ENCODE results near the gene ST3GAL4. TPM values are rescaled to one million over a fixed set of nuclear protein-coding genes. Genes with fewer than 3 reads are reported as not detected.

The ST3GAL4 gene
- total RNA-seq, 1 experiment from 2014 or later = 13.1 TPM

- Histone ChIP-seq H4K20me1 (ENCODE audit: insufficient read depth) (no peaks in the 10 kb centered on the region), H3K36me3 (ENCODE audit: control insufficient read depth in 1 of 2, insufficient read depth in 2 of 2, low read length in 2 of 2) (no peaks in the 10 kb centered on the region), H3K9me3 (ENCODE audit: control insufficient read depth in 1 of 2, insufficient read depth in 1 of 2, low read depth in 1 of 2, low read length in 2 of 2) (no peaks in the 10 kb centered on the region), H2AFZ (ENCODE audit: low read depth, low read length, poor library complexity, severe bottlenecking) (no peak overlapping the region), H3K4me2 (ENCODE audit: low read length) (no peak overlapping the region), H3K4me1 (ENCODE audit: control insufficient read depth in 1 of 2, insufficient read depth in 2 of 2, low read length in 2 of 2) (no peaks in the 10 kb centered on the region), H3K27me3 (ENCODE audit: insufficient read depth, low read length) (no peaks in the 10 kb centered on the region), H3K27ac (ENCODE audit: low read depth, low read length) (no peak overlapping the region), H3K9ac (ENCODE audit: low read length) (no peak overlapping the region), H3K79me2 (ENCODE audit: insufficient read depth, low read length) (no peaks in the 10 kb centered on the region), H3K9me2 (ENCODE audit: insufficient read depth) (no peaks in the 10 kb centered on the region), H3K4me3 (replicated peaks in 1 of 2; ENCODE audit: low read depth in 1 of 2, low read length in 2 of 2) (no peak overlapping the region)
- ChIA-PET RAD21 (ENCODE audit: low non-redundant PET in 1 of 2, low total read pairs in 2 of 2, uncharacterized antibody in 2 of 2, unreplicated experiment in 2 of 2) (no interaction called here), POLR2A (no interaction called here), CTCF (no interaction called here)
- TF ChIP-seq ATF3 (IDR thresholded peaks at IDR 0.05) (no peak), SP1 (IDR thresholded peaks at IDR 0.05; ENCODE audit: low read depth) (no peak), FOSL1 (IDR thresholded peaks at IDR 0.05; ENCODE audit: low read depth) (no peak), ZFX (IDR thresholded peaks at IDR 0.05) (no peak), SRF (IDR thresholded peaks at IDR 0.05; ENCODE audit: low read depth) (no peak), TCF7L2 (IDR thresholded peaks at IDR 0.05; ENCODE audit: borderline replicate concordance, extremely low read depth, insufficient read depth, insufficient read length) (no peak), CBX3 (IDR thresholded peaks at IDR 0.05; ENCODE audit: low read depth) (no peak), EZH2phosphoT487 (IDR thresholded peaks at IDR 0.05; ENCODE audit: borderline replicate concordance) (no peak), MAX (IDR thresholded peaks at IDR 0.05) (no peak), ELF1 (IDR thresholded peaks at IDR 0.05; ENCODE audit: borderline replicate concordance, low read depth) (no peak), RAD21 (IDR thresholded peaks at IDR 0.05; ENCODE audit: low read depth) (no peak)
- no TSS peak for BruUV-seq (replicated peaks)
- intact Hi-C loops (cut with micrococcal nuclease) = no loop called here
- ATAC-seq (no peak), DNase-seq (ENCODE audit: low read depth, low spot score) (no peak)
Observed at GRCh38 chr11:126413843-126414405, 58.4 kb downstream of the ST3GAL4 start.

GRCh38 chr11:126414615-126415014 is 59.1 kb downstream of the ST3GAL4 start:
- Histone ChIP-seq H2AFZ (ENCODE audit: low read depth, low read length, poor library complexity, severe bottlenecking) (no peak overlapping the region), H3K9ac (ENCODE audit: low read length) (no peak overlapping the region), H3K36me3 (ENCODE audit: control insufficient read depth in 1 of 2, insufficient read depth in 2 of 2, low read length in 2 of 2) (no peaks in the 10 kb centered on the region), H3K4me3 (replicated peaks in 1 of 2; ENCODE audit: low read depth in 1 of 2, low read length in 2 of 2) (no peak overlapping the region), H3K27ac (ENCODE audit: low read depth, low read length) (no peak overlapping the region), H3K9me2 (ENCODE audit: insufficient read depth) (no peaks in the 10 kb centered on the region), H3K9me3 (ENCODE audit: control insufficient read depth in 1 of 2, insufficient read depth in 1 of 2, low read depth in 1 of 2, low read length in 2 of 2) (no peaks in the 10 kb centered on the region), H3K4me2 (ENCODE audit: low read length) (no peak overlapping the region), H3K79me2 (ENCODE audit: insufficient read depth, low read length) (no peaks in the 10 kb centered on the region), H4K20me1 (ENCODE audit: insufficient read depth) (no peaks in the 10 kb centered on the region), H3K27me3 (ENCODE audit: insufficient read depth, low read length) (no peaks in the 10 kb centered on the region), H3K4me1 (ENCODE audit: control insufficient read depth in 1 of 2, insufficient read depth in 2 of 2, low read length in 2 of 2) (no peaks in the 10 kb centered on the region)
- RAD21 ChIA-PET (ENCODE audit: low non-redundant PET in 1 of 2, low total read pairs in 2 of 2, uncharacterized antibody in 2 of 2, unreplicated experiment in 2 of 2) = no interaction called here
- no TSS peak for BruUV-seq (replicated peaks)
- ATAC-seq (no peak), DNase-seq (ENCODE audit: low read depth, low spot score) (no peak)
- CTCF ChIA-PET = no interaction called here
- POLR2A ChIA-PET = no interaction called here
- intact Hi-C loops (cut with micrococcal nuclease) = no loop called here
- TF ChIP-seq YY1 (IDR thresholded peaks at IDR 0.05; ENCODE audit: extremely low read depth, insufficient replicate concordance, low read depth, low read length) (no peak), EGR1 (IDR thresholded peaks at IDR 0.05; ENCODE audit: low read depth) (no peak), SIN3A (IDR thresholded peaks at IDR 0.05; ENCODE audit: low read depth) (no peak), REST (IDR thresholded peaks at IDR 0.05; ENCODE audit: low read depth) (no peak), ZBTB33 (IDR thresholded peaks at IDR 0.05; ENCODE audit: extremely low read depth, insufficient replicate concordance, low read length) (no peak), MAX (IDR thresholded peaks at IDR 0.05) (no peak), SRF (IDR thresholded peaks at IDR 0.05; ENCODE audit: low read depth) (no peak)

All from HCT116 (cell line).